Measurements from ENCODE around the gene POTEI. TPM values are rescaled to one million over a fixed set of nuclear protein-coding genes. Genes with fewer than 3 reads are reported as not detected.
"Not testable (repeated sequence)": the region's sequence is repeated elsewhere in the genome, so short reads cannot be mapped to it uniquely, and the experiment has no call there.

POTEI gene
- polyA plus RNA-seq, 1 donor, result 0.08 TPM

DNA sequence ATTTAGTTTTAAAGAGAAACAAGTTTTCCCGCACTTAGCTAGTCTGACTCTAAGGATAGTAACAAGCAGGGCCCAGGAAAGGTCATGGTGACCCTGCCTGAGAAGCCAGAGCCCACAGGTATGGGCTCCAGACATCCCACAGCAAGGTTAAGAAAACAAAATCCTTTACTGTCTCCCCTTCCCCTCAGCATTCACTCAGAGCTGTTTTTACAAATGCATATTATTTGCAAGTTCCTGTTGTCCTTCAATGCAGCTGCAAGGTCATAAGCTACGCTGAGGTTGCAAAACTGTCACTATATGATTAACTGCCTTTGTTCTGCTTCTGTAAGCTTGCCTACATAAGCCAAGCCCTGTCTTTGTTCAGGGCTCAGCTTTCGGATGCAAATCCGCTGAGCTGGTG lies 18.1 kb downstream of the POTEI start:
- not testable (repeated sequence) for DNase-seq

DNA sequence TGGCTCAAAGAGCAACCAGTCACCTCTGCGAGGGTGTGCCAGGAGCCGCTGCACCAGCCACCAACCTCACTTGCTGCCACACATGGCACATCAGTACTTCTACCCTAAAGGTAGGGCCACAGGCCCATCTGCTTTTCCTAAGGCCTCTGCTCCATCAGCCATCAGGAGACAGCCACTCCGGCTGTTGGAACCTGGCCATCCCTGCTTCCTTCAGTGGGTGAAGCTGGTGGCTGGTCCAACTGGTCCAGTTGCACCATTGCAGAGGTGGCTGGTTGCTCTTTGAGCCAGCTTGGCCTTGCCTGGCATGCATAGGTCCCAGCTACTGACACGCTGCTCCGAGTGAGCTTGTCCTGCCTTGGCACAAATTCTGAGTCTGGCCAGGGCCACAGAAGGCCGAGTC lies 53.7 kb downstream of the POTEI start:
- DNase-seq, result not testable (repeated sequence)

DNA sequence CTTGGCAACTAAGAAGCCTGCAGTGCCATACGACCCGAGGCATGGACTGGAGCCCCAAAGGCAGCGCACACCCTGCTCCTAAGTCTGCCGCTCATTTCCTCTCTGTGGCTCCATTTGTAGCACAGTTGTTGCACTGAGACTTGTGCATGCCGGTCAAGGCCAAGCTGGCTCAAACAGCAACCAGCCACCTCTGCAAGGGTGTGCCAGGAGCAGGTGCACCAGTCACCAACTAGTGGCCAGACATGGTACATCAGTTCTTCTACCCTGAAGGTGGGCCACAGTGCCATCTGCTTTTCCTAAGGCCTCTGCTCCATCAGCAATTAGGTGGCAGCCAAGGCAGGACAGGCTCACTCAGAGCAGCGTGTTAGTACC lies 54.4 kb downstream of the POTEI start:
- DNase-seq, result not testable (repeated sequence)

DNA sequence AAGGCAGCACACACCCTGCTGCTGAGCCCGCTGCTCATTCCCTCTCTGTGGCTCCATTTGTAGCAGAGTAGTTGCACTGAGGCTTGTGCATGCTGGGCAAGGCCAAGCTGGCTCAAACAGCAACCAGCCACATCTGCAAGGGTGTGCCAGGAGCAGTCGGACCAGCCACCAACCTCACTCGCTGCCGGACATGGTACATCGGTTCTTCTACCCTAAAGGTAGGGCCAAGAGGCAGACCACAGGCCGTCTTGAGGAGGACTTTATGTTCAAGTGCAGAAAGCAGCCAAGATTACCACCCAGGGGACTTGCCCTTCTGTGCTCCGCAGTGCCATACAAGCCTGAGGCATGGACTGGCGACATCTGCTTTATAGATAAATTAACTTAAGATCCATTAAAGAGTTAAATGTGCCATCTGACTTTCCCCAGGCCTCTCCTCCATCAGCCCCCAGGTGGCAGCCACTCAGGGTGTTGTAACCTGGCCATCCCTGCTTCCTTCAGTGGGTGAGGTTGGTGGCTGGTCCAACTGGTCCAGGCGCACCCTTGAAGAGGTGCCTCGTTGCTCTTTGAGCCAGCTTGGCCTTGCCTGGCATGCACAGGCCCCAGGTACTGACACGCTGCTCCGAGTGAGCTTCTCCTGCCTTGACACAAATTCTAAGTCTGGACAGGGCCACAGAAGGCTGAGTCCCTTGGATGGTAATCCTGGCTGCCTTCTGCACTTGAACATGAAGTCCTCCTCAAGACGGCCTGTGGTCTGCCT lies 55.0 kb downstream of the POTEI start:
- not testable (repeated sequence) for DNase-seq

DNA sequence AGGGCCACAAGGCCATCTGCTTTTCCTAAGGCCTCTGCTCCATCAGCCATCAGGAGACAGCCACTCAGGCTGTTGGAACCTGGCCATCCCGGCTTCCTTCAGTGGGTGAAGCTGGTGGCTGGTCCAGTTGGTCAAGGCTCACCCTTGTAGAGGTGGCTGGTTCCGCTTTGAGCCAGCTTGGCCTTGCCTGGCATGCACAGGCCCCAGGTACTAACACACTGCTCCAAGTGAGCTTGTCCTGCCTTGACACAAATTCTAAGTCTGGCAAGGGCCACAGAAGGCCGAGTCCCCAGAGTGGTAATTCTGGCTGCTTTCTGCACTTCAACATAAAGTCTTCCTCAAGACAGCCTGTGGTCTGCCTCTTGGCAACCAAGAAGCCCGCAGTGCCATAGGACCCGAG lies 56.2 kb downstream of the POTEI start:
- not testable (repeated sequence) for DNase-seq

DNA sequence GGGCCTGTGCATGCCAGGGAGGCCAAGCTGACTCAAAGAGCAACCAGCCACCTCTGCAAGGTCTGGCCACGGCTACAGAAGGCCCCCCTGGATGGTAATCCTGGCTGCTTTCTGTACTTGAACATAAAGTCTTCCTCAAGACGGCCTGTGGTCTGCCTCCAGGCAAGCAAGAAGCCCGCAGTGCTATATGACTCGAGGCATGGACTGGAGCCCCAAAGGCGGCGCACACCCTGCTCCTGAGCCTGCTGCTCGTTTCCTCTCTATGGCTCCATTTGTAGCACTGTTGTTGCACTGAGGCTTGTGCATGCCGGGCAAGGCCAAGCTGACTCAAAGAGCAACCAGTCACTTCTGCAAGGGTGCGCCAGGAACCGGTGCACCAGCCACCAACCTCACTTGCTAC lies 57.3 kb downstream of the POTEI start:
- not testable (repeated sequence) for DNase-seq

DNA sequence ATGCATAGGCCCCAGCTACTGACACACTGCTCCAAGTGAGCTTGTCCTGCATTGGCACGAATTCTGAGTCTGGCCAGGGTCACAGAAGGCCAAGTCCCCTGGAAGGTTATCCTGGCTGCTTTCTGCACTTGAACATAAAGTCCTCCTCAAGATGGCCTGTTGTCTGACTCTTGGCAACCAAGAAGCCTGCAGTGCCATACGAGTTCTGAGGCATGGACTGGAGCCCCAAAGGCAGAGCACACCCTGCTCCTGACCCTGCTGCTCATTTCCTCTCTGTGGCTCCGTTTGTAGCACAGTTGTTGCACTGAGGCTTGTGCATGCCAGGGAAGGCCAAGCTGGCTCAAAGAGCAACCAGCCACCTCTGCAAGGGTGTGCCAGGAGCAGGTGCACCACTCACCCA lies 57.9 kb downstream of the POTEI start:
- DNase-seq, result not testable (repeated sequence)

DNA sequence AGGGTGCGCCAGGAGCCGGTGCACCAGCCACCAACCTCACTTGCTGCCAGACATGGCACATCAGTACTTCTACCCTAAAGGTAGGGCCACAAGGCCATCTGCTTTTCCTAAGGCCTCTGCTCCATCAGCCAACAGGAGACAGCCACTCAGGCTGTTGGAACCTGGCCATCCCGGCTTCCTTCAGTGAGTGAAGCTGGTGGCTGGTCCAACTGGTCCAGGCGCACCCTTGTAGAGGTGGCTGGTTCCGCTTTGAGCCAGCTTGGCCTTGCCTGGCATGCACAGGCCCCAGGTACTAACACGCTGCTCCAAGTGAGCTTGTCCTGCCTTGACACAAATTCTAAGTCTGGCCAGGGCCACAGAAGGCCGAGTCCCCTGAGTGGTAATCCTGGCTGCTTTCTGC lies 58.8 kb downstream of the POTEI start:
- not testable (repeated sequence) for DNase-seq

DNA sequence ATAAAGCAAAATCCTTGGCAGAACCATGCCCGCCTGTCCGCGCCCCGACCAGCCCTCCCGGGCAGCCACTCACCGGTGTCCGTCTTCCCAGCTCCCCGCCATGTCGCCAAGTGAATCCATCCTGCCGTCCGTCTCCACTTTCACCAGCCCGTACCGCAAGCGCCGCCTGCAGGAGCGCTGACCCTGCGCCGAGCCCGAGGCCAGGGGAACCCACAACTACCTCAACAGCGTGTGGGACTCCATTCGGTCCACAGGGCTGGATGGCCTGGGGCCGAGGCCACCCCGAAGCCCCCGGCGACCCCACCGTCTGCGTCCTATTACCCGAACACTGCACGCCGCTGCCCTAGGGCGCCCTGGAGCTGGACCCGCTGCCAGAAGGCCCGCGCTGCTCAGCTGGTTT lies 81.5 kb downstream of the POTEI start:
- peak; percentile 3 for DNase-seq

DNA sequence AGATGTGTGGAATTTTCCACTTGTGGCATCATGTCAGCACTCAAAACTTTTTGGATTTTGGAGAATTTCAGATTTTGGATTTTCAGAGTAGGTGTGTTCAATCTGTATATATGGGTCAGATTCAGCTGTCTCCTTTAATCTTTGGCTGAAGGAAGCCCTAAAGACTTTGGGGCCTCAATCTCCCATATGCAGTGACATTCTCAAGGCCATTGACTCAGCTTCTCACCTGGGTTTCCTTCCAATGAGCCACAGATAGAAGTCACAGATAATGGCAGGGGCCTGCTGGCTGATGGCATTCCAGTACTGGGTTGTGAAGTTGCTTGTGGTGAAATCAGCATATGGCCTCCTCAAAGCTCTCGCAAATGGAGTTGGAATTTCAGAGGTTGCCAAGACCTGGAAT lies 90.3 kb downstream of the POTEI start:
- not testable (repeated sequence) for DNase-seq

DNA sequence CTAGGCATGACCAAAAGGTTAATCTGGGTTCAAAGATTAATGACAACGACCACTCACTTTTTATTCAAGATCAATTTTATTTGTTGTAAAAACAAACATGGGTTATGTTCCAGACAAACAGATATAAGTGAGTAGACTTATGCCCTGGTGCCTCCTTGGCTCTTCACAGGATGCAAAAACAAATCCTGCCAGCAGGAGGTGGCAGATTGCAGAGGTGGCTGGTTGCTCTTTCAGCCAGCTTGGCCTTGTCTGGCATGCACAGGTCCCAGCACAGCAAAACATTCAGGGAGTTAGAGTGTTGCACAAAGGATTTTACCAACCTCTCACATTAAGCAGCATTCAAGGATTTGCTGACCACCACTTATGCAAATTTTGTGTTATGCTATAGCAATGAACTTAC lies 92.4 kb downstream of the POTEI start:
- DNase-seq, result not testable (repeated sequence)

Other genes with a start within 250 kb of the POTEI start
- 33.0 TPM for gene IMP4, start 166.4 kb downstream of the POTEI start, polyA plus RNA-seq (ENCODE audit: insufficient read length)
- gene PTPN18, start 153.3 kb downstream of the POTEI start, polyA plus RNA-seq (ENCODE audit: insufficient read length), result 41.1 TPM
- gene CFC1B, start 11.9 kb upstream of the POTEI start, polyA plus RNA-seq (ENCODE audit: insufficient read length), result not detected
- not detected for gene CFC1, start 90.2 kb upstream of the POTEI start, polyA plus RNA-seq (ENCODE audit: insufficient read length)
- not detected for gene POTEJ, start 102.1 kb upstream of the POTEI start, polyA plus RNA-seq (ENCODE audit: insufficient read length)
- not detected for gene GPR148, start 219.7 kb upstream of the POTEI start, polyA plus RNA-seq (ENCODE audit: insufficient read length)
- 0.03 TPM for gene AMER3, start 246.2 kb upstream of the POTEI start, polyA plus RNA-seq (ENCODE audit: insufficient read length)